SU-DHL-6 (cell line): ENCODE results near the gene APC.

Experiments
- EZH2phosphoT487 ChIP-seq: fragments of 200-600 bp; sonication (generic), shearing (Covaris generic); conservative IDR thresholded peaks from 2 replicates; pipeline ENCODE4 v1.6.1; 2018; ENCODE audit warnings: mild to moderate bottlenecking, antibody characterized with exemption, low read length, moderate library complexity, mixed read lengths
- TF ChIP-seq, protein P1 (sequence below): fragments of 200-600 bp; sonication (generic); IDR thresholded peaks from one replicate; pipeline ENCODE4 v1.5.1; 2017; ENCODE audit warnings: antibody characterized with exemption, mild to moderate bottlenecking, low read length, moderate library complexity; ENCODE audit not compliant: insufficient read depth, poor library complexity, severe bottlenecking

- TF ChIP-seq, protein P1, sequence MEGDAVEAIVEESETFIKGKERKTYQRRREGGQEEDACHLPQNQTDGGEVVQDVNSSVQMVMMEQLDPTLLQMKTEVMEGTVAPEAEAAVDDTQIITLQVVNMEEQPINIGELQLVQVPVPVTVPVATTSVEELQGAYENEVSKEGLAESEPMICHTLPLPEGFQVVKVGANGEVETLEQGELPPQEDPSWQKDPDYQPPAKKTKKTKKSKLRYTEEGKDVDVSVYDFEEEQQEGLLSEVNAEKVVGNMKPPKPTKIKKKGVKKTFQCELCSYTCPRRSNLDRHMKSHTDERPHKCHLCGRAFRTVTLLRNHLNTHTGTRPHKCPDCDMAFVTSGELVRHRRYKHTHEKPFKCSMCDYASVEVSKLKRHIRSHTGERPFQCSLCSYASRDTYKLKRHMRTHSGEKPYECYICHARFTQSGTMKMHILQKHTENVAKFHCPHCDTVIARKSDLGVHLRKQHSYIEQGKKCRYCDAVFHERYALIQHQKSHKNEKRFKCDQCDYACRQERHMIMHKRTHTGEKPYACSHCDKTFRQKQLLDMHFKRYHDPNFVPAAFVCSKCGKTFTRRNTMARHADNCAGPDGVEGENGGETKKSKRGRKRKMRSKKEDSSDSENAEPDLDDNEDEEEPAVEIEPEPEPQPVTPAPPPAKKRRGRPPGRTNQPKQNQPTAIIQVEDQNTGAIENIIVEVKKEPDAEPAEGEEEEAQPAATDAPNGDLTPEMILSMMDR: no peak
- TF ChIP-seq EZH2phosphoT487: no peak
Measured at GRCh38 chr5:112823181-112823580, 85.5 kb downstream of the APC start.
